GM10248 (cell line): ENCODE measurements around the gene SSR4.

ENCODE experiments used
- CTCF ChIA-PET: fragments of 300-600 bp; sonication (Branson Sonifier 250); formaldehyde crosslinking; extraction: SDS; loops from one replicate; lab custom pipeline; 2021; ENCODE audit warnings: antibody characterized with exemption; lab: Yijun Ruan, JAX
- POLR2A ChIA-PET: fragments of 350-650 bp; sonication (Branson Sonifier 250); formaldehyde crosslinking; extraction: SDS; loops from one replicate; lab custom pipeline; 2020; ENCODE audit warnings: antibody characterized with exemption; lab: Yijun Ruan, JAX
- DNase-seq: peaks from one replicate; pipeline ENCODE4 v3.0.0; 2012; ENCODE audit errors: extremely low spot score
- CTCF ChIP-seq: IDR thresholded peaks from 2 replicates; pipeline ENCODE4 v1.5.1; 2012; ENCODE audit warnings: mild to moderate bottlenecking, low read depth; ENCODE audit errors: extremely low read depth, missing control alignments, control extremely low read depth

The SSR4 gene

GRCh38 chrX:153769865-153770600 lies 24.4 kb upstream of the SSR4 start:
- ChIA-PET POLR2A (no interaction called here), CTCF (no interaction called here)
- TF ChIP-seq CTCF: no peak
- DNase-seq: no peak

- ChIA-PET POLR2A (no interaction called here), CTCF (no interaction called here)
- DNase-seq: no peak
- no peak for TF ChIP-seq CTCF
Observed at GRCh38 chrX:153770601-153771414, 23.7 kb upstream of the SSR4 start.

- DNase-seq: no peak
- ChIA-PET POLR2A (no interaction called here), CTCF (interaction anchor here (0.8 kb wide), 1 partner anchor 177 kb away, joined by 3 read pairs; no protein-coding TSS in a partner anchor)
Observed at GRCh38 chrX:153771415-153772315, 22.8 kb upstream of the SSR4 start.

GRCh38 chrX:153772316-153773217 lies 21.9 kb upstream of the SSR4 start:
- DNase-seq: no peak
- POLR2A ChIA-PET: no interaction called here
- CTCF ChIA-PET: interaction anchor here (0.8 to 1.1 kb wide), 2 partner anchors 9 to 176 kb away, joined by 3 read pairs; partner anchors contain the start of gene PLXNB3
- no peak for TF ChIP-seq CTCF

More at GRCh38 chrX:153771415-153772315, 22.8 kb upstream of the SSR4 start:
- TF ChIP-seq CTCF: no peak

- ChIA-PET CTCF (interaction anchor here (1.1 kb wide), 1 partner anchor 9 kb away, joined by 3 read pairs; the partner anchor contains the start of gene PLXNB3), POLR2A (no interaction called here)
- DNase-seq: no peak
- TF ChIP-seq CTCF: no peak
Observed at GRCh38 chrX:153773218-153773611, 21.3 kb upstream of the SSR4 start.
